HG03469 (cell line): ENCODE results near the gene GATA5.

Experiments used
- ATAC-seq: cut with Tn5 transposase; IDR thresholded peaks from one replicate; pipeline ENCODE4 v1.9.1; 2021; ENCODE audit warnings: mild to moderate bottlenecking, moderate library complexity, moderate number of reproducible peaks; ENCODE audit not compliant: unreplicated experiment

GATA5 gene

DNA sequence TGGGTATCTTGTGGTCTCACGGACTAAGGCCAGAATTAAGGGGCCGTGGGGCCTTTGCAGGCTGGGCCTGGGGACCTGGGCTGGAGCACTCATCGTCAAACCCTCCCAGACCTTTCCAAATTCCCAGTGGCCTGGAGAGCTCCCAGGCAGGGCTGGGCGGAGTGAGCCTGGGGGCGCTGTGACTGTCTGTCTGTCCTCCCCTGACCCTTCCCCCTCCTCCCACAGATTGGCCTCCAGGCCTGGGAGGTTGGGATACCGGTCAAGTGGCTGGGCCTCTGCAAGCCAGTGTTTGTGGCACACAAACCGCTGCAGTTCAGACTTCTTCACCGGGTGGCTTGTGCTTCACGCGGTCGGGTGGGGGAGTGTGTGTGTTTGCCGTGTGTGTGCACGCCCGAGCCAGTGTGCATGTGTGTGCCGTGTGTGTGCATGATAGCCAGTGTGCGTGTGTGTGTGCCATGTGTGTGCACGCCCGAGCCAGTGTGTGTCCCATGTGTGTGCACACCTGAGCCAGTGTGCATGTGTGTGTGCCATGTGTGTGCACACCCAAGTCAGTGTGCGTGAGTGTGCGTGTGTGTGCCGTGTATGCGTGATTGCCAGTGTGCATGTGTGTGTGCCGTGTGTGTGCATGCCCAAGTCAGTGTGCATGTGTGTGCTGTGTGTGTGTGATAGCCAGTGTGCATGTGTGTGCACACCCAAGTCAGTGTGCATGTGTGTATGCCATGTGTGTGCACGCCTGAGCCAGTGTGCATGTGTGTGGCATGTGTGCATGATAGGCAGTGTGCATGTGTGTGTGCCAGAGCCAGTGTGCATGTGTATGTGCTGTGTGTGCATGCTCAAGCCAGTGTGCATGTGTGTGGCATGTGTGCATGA, 54.7 kb downstream of the GATA5 start:
- no peak for ATAC-seq

DNA sequence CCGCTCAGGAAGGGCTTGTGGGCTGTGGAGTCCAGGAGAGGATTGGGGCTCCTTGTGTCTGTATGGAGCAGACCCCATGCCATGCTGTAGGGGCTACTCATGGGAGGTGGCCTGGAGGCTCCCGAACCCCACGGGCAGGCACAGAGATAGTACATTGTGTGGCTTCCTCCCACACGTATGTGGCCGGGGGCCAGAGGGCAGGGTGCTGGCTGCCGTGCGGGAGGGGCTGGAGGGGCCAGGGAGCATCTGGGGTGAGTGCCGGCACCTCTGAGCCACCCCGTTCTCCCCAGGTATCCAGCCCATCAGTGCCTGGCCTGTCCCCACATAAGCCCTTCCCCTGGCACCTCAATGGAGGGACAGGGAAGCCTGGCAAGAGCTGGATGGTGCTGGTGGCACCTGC, 56.0 kb downstream of the GATA5 start:
- no peak for ATAC-seq

DNA sequence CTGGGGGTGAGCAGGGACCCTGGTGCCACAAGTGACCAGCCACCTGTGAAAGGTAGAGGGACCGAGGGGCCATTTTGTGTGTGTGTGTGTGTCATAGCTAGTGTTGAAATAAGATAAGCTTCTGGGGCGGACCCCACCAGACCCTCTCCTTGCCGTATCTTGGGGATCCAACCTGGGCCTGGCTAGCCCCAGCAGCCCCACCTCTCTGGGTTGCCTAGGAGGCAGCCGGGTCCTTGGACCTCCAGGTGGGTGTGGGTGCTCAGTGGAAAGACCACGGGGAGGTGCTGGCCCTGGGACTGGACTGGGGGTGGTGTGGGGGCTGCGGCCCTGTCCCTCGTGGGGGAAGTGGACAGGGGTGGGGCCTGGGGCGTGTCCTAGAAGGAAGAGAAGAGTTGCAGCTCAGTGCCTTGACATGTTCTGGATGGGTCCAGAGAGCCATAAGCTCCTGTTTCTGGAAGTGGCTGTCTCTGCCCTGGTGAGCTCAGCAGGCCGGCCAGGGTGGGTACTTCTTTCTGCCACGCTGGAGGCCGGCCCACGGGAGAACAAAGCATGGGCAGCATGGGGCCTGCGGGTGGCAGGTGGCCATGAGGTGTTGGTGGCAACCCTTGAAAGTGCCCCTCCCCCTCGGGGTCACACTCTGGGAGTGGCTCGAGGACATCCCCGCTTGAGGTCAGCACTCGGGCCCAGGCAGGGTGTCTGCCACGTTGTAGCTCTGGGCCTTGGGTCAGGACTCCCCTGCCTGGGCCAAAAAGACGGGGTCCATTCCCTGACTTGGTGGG, 56.9 kb downstream of the GATA5 start:
- ATAC-seq = no peak

DNA sequence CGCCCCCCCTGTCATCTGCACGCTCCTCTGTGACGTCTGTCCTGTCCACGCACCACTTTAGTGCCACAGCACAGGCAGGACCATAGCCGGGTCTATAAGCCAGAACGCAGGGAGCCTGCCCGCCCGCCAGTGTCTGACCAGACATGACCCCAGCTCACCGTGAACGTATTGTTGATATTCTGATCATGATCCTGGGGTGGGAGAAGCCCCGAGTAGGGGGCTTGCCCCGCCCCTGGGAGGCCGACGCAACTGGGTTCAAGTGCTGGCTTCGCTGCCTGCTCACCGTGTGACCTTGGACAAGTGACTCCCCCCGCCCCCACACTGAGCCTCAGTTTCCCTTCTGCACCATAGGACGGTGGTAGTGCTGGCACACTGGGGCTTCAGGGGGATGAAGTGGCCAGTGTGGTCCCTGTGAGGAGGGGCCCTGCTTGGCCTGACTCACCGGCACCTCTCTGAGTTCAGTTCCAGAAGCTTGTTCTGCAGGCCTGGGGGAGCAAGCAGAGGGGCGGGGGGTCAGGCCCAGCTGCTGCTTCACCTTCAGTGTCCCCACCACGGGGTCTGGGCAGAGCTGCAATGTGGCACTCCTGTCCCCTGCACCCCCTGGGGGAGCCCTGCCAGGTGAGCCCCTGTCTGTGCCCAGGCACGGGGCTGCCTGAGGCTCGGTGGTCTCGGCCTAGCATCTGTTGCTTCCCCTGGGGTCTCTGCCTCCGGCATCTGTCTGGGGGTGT, 57.6 kb downstream of the GATA5 start:
- no peak for ATAC-seq

DNA sequence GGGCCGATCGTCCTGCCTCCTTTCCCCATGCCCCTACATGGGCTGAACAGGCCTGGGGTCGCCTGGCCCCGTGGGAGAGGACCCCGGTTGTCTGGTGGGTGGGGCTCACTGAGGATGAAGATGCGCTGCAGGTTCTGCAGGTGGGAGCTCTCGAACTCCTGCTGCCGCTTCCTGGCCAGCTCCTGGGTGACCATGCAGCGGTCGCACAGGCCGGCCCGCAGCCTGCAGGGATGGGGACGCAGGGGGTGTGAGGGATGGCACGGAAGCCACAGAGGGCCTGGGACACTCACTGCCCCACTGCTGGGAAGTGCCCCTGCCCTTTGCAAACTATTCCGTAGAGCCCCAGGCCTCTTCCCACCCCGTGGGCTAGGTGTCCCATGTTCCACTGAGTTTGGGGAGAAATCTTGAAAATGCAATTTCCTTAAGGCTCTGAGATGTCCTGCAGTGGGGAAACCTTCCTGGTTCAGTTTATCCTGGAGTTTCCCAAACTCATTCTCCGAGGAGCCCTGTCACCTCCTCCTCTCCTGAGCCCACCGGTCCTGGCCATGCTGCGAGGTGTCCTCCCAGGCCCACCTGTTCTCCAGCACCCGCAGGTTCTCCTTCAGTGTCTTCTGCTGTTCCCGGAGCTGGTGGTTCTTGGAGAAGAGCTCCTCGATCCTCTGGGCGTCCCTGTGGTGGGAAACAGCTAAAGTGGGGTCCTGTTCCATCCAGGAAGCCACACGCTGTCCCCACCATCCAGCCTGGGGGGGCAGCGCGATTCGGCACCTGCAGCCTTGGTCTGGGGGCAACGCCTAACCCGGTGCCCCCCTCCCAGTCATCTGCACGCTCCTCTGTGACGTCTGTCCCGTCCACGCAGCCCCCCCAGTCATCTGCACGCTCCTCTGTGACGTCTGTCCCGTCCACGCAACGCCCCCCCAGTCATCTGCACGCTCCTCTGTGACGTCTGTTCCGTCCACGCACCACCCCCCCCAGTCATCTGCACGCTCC, 58.9 kb downstream of the GATA5 start:
- no peak for ATAC-seq

DNA sequence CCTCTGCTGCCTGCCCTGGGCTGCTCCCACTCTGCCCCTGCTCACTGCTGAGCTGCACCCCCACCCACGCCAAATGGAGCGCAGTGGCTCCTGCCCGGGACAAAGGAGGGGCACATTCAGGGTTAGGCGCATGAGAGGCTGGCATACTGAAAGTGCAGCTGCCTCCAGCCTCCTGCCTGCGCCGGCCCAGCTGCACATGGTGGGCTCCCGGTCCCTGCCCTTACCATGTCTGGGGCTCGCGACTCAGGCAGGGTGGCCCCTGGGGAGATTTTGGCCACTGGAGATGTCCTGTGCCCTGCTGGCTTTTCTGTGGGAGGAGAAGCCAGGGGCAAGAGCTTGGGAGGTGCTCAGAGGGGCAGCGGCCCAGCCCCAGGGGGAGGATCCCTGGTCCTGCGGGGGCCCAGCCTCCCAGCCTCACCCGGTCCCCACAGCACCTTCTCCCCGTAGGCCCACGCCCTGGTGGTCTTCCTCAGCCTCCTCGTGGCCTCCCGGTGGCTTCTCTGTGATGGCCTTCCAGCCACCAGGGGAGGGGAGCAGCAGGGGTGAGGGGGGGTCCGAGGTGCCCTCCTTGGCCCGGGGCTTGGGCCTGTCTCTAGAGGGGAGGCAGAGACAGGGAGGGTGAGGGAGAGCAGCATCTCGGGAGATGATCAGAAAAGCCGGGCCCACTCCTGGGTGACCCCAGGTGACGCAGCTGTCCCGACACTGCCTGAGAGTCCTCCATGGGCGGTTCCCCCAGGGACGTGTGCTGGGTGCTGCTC, 60.3 kb downstream of the GATA5 start:
- no peak for ATAC-seq

DNA sequence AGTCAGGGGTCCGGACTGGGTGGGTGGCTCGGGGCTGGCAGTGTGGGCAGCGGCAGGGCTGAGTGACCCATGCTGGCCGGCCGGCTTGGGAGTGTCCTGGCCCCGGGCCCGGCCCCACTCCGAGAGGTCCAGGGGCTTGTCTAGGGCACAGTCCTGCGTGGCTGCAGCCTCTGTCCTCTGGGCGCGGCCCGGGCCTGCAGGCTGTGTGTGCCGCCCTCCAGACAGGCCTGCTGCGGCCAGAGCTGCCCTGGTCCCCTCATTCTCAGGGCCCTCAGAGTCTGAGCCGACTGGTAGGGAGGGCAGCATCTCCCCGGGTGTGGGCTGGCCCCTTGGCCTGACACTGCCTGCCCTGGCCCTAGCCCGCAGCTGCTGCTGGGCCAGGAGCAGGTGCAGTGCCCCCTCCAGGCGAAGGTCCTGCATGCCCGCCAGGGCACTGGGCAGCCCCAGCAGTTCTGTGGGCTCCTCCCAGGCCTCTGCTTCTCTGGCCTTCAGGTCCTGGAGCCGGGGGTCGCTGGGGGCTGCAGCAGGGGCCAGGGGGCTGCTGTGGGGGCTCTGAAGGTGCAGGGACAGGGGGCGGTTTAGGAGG, 61.8 kb downstream of the GATA5 start:
- ATAC-seq = no peak
